Colonic mucosa (tissue), 4 donors: ENCODE measurements around the gene ARHGAP27. TPM values are rescaled to one million over a fixed set of nuclear protein-coding genes. Genes with fewer than 3 reads are reported as not detected.

ENCODE experiments used
- DNase-seq: peaks from one replicate; pipeline ENCODE4 v3.0.0-alpha.2; 2020
- H3K27ac ChIP-seq: fragments of 200-600 bp; one replicate; pipeline ENCODE4 v1.8.0; 2021
- H3K27me3 ChIP-seq: fragments of 200-600 bp; one replicate; pipeline ENCODE4 v1.8.0; 2021
- H3K36me3 ChIP-seq: fragments of 200-600 bp; one replicate; pipeline ENCODE4 v1.8.0; 2021
- H3K4me1 ChIP-seq: fragments of 200-600 bp; one replicate; pipeline ENCODE4 v1.8.0; 2021; ENCODE audit warnings: mild to moderate bottlenecking
- H3K4me3 ChIP-seq: fragments of 200-600 bp; one replicate; pipeline ENCODE4 v1.8.0; 2021
- H3K9ac ChIP-seq, 2 donors: one replicate each; pipeline ENCODE4 v1.7.0; 2013; ENCODE audit warnings: control low read depth in 2 of 2, low read depth in 2 of 2, low read length in 2 of 2
- H3K9me3 ChIP-seq: fragments of 200-600 bp; one replicate; pipeline ENCODE4 v1.8.0; 2021
- CTCF ChIP-seq: fragments of 200-600 bp; IDR thresholded peaks from one replicate; pipeline ENCODE4 v1.8.0; 2022; ENCODE audit warnings: antibody characterized with exemption, mild to moderate bottlenecking
- intact Hi-C: fragments of 100-400 bp; cut with DNase I; formaldehyde crosslinking; loops from one replicate; pipeline ENCODE4 v1.14.1; 2022
- total RNA-seq, 2 donors: library from RNA; stranded (reverse); fragmentation: NEBNext Ultra II Directional in 1 of 2; extraction: Animal tissue kit (Norgen Biotek cat#: 25700) in 1 of 2; gene quantifications; one replicate each; pipeline ENCODE4 v1.2.1, GENCODE V29; 2021
- donor health status: healthy.
- donor health status: DM: no; HTN: no; CAD: no.
- donor health status: DM: no; HTN: no; CAD: no.

ARHGAP27 gene
- total RNA-seq, 2 donors from 2014 or later: 107 to 165 TPM

DNA sequence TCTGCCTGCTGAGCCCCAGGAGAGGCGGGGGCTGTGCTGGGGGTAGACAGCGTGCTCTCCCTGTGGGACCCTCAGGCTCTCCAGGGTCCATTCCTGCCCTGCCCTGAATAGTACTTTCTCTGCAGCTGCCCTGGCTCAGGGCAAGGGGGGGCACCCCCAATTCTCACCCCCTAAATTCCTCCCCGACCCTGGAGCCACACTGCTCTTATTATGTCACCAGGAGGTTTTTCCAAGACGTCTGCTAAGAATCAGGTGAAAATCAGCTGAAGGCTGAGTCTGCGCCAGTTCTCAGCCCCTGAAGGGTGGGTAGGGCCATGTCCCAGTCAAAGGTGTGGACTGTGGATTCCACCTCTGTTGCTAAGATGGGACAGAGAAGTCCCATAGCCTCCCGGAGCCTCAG, 66.0 kb downstream of the ARHGAP27 start:
- no peaks in the 10 kb centered on the region for H3K27me3 ChIP-seq
- no peaks in the 10 kb centered on the region for H3K36me3 ChIP-seq
- DNase-seq: no peak
- no peak for TF ChIP-seq CTCF
- H3K9ac ChIP-seq: no peak overlapping the region
- no peaks in the 10 kb centered on the region for H3K4me1 ChIP-seq
- H3K27ac ChIP-seq: no peak overlapping the region
- H3K9me3 ChIP-seq: no peaks in the 10 kb centered on the region
- H3K4me3 ChIP-seq: no peak overlapping the region
- intact Hi-C loops: no loop called here

- Histone ChIP-seq H3K36me3 (no peaks in the 10 kb centered on the region), H3K4me1 (no peaks in the 10 kb centered on the region), H3K4me3 (no peak overlapping the region), H3K9ac (no peak overlapping the region), H3K27ac (no peak overlapping the region), H3K27me3 (no peaks in the 10 kb centered on the region), H3K9me3 (no peaks in the 10 kb centered on the region)
- DNase-seq: no peak
- no peak for TF ChIP-seq CTCF
- intact Hi-C loops: no loop called here
Observed at GRCh38 chr17:45366049-45366448, 66.6 kb downstream of the ARHGAP27 start.

DNA sequence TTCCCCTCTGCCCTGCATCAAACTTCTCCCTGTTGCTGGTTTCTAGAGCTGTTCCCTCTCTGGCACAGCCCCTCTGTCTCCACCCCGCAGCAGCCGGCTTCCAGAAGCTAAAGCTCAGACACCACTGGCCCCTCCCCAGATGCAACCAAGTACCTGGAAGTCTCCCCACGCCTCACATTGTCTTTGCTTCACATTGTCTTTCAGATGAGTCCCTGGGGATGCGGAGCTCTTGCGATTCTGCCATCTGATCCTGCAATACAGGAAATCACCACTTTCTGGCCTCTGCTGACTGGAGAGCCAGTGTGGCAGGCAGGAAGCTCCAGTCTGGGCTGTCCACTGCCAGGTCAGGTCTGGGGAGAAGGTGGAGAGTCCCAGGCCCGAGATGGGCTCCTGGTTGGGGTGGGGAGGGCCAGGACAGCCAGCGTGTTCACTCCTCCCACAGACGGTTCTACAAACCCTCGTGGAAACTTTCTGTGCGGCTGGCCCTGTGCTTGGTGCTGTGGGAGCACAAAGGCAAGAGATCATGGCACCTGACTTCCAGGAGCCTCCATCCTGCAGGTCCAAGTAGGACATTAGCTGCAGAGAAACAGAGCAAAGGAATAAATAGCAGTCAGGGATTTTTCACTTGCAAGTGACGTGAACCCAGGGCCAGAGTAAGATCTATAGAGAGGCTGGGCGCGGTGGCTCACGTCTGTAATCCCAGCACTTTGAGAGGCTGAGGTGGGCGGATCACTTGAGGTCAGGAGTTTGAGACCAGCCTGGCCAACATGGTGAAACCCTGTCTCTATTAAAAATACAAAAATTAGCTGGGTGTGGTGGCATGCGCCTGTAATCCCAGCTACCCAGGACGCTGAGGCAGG, 67.9 kb downstream of the ARHGAP27 start:
- Histone ChIP-seq H3K4me3 (no peak overlapping the region), H3K9ac (no peak overlapping the region), H3K36me3 (no peaks in the 10 kb centered on the region), H3K9me3 (no peaks in the 10 kb centered on the region), H3K4me1 (no peaks in the 10 kb centered on the region), H3K27ac (no peak overlapping the region), H3K27me3 (no peaks in the 10 kb centered on the region)
- no peak for TF ChIP-seq CTCF
- intact Hi-C loops: no loop called here
- no peak for DNase-seq

DNA sequence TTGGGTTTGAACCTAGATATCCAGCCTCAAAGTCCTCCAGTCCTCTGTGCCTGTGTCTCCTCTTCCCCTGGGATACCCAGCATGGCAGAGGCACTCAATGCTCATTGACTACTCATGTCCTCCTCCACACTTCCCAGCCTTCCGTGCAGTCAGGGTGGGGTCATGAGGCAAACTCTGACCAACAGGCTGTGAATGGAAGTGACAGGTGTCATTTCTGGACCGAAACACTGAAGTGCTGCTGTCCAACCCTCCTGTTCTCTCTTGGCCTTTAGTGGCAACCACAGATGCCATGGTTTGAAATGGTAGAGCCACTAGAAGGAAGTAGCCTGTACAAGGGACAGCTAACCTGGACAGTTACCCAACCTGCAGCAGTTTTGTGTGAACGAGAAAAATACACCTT, 69.2 kb downstream of the ARHGAP27 start:
- H3K27me3 ChIP-seq: no peaks in the 10 kb centered on the region
- H3K27ac ChIP-seq: no peak overlapping the region
- H3K9me3 ChIP-seq: no peaks in the 10 kb centered on the region
- H3K4me3 ChIP-seq: no peak overlapping the region
- no peak overlapping the region for H3K9ac ChIP-seq
- TF ChIP-seq CTCF: no peak
- DNase-seq: no peak
- H3K4me1 ChIP-seq: no peaks in the 10 kb centered on the region
- intact Hi-C loops: no loop called here
- no peaks in the 10 kb centered on the region for H3K36me3 ChIP-seq

GRCh38 chr17:45361976-45362375, 70.7 kb downstream of the ARHGAP27 start:
- H3K27ac ChIP-seq: no peak overlapping the region
- no peak overlapping the region for H3K4me3 ChIP-seq
- no peaks in the 10 kb centered on the region for H3K4me1 ChIP-seq
- DNase-seq: no peak
- no peaks in the 10 kb centered on the region for H3K9me3 ChIP-seq
- no peak overlapping the region for H3K9ac ChIP-seq
- intact Hi-C loops: no loop called here
- no peak for TF ChIP-seq CTCF
- no peaks in the 10 kb centered on the region for H3K27me3 ChIP-seq
- no peaks in the 10 kb centered on the region for H3K36me3 ChIP-seq
